Parathyroid adenoma (tissue), 2 donors: ENCODE measurements around the gene RAP1GAP2.

ENCODE experiments used
- H2AFZ ChIP-seq: fragments of 300-600 bp; sonication (generic); one replicate; pipeline ENCODE4 v1.7.0; 2017; ENCODE audit warnings: antibody characterized with exemption, mild to moderate bottlenecking
- H3K27ac ChIP-seq: fragments of 300-600 bp; sonication (generic); one replicate; pipeline ENCODE4 v1.7.0; 2017
- H3K27me3 ChIP-seq: fragments of 300-600 bp; sonication (generic); one replicate; pipeline ENCODE4 v1.7.0; 2017; ENCODE audit warnings: low read length; ENCODE audit not compliant: control insufficient read depth, insufficient read depth
- H3K36me3 ChIP-seq: fragments of 300-600 bp; sonication (generic); one replicate; pipeline ENCODE4 v1.7.0; 2017; ENCODE audit warnings: low read length; ENCODE audit not compliant: control insufficient read depth, insufficient read depth
- H3K4me1 ChIP-seq: fragments of 300-600 bp; sonication (generic); one replicate; pipeline ENCODE4 v1.7.0; 2017; ENCODE audit warnings: control low read depth
- H3K4me2 ChIP-seq: fragments of 300-600 bp; sonication (generic); one replicate; pipeline ENCODE4 v1.7.0; 2017; ENCODE audit warnings: low read length
- H3K4me3 ChIP-seq: fragments of 300-600 bp; sonication (generic); one replicate; pipeline ENCODE4 v1.7.0; 2017; ENCODE audit warnings: low read depth, low read length
- H3K79me2 ChIP-seq: fragments of 300-600 bp; sonication (generic); one replicate; pipeline ENCODE4 v1.7.0; 2017; ENCODE audit warnings: control low read depth
- H3K9ac ChIP-seq: fragments of 300-600 bp; sonication (generic); one replicate; pipeline ENCODE4 v1.7.0; 2017; ENCODE audit warnings: mild to moderate bottlenecking
- H3K9me3 ChIP-seq: fragments of 300-600 bp; sonication (generic); one replicate; pipeline ENCODE4 v1.7.0; 2017; ENCODE audit warnings: low read length; ENCODE audit not compliant: control insufficient read depth
- CTCF ChIP-seq: fragments of 300-600 bp; sonication (generic); IDR thresholded peaks from one replicate; pipeline ENCODE4 v1.7.0; 2017; ENCODE audit warnings: antibody characterized with exemption, mild to moderate bottlenecking
- donor health status: primary hyperparathyroidism.

Gene RAP1GAP2

GRCh38 chr17:2803971-2804370, 7.7 kb downstream of the RAP1GAP2 start:
- Histone ChIP-seq H3K4me2 (no peak overlapping the region), H2AFZ (no peak overlapping the region), H3K36me3 (no peaks in the 10 kb centered on the region), H3K4me3 (no peak overlapping the region), H3K9ac (no peak overlapping the region), H3K9me3 (no peaks in the 10 kb centered on the region), H3K4me1 (no peaks in the 10 kb centered on the region), H3K27ac (no peak overlapping the region), H3K27me3 (no peaks in the 10 kb centered on the region), H3K79me2 (no peaks in the 10 kb centered on the region)
- TF ChIP-seq CTCF: no peak

GRCh38 chr17:2804912-2805311, 8.7 kb downstream of the RAP1GAP2 start:
- H3K4me1 ChIP-seq: no peaks in the 10 kb centered on the region
- no peak overlapping the region for H3K4me3 ChIP-seq
- H3K79me2 ChIP-seq: no peaks in the 10 kb centered on the region
- H2AFZ ChIP-seq: no peak overlapping the region
- no peak overlapping the region for H3K27ac ChIP-seq
- H3K36me3 ChIP-seq: no peaks in the 10 kb centered on the region
- H3K9me3 ChIP-seq: no peaks in the 10 kb centered on the region
- TF ChIP-seq CTCF: no peak
- no peak overlapping the region for H3K9ac ChIP-seq
- H3K27me3 ChIP-seq: no peaks in the 10 kb centered on the region
- H3K4me2 ChIP-seq: no peak overlapping the region

GRCh38 chr17:2805961-2806360, 9.7 kb downstream of the RAP1GAP2 start:
- Histone ChIP-seq H3K4me1 (no peaks in the 10 kb centered on the region), H3K9me3 (no peaks in the 10 kb centered on the region), H3K4me2 (no peak overlapping the region), H3K27me3 (no peaks in the 10 kb centered on the region), H3K79me2 (no peaks in the 10 kb centered on the region), H3K4me3 (no peak overlapping the region), H2AFZ (no peak overlapping the region), H3K9ac (no peak overlapping the region), H3K27ac (no peak overlapping the region), H3K36me3 (no peaks in the 10 kb centered on the region)
- no peak for TF ChIP-seq CTCF

GRCh38 chr17:2808367-2809335, 12.4 kb downstream of the RAP1GAP2 start:
- H3K9ac ChIP-seq: no peak overlapping the region

More at GRCh38 chr17:2808367-2809335, 12.4 kb downstream of the RAP1GAP2 start:
- Histone ChIP-seq H3K79me2 (no peaks in the 10 kb centered on the region), H2AFZ (no peak overlapping the region), H3K27me3 (no peaks in the 10 kb centered on the region), H3K27ac (no peak overlapping the region), H3K9me3 (no peaks in the 10 kb centered on the region), H3K36me3 (no peaks in the 10 kb centered on the region), H3K4me3 (no peak overlapping the region), H3K4me1 (no peaks in the 10 kb centered on the region), H3K4me2 (no peak overlapping the region)
- no peak for TF ChIP-seq CTCF
